ENCODE measurements around the gene ASGR2. TPM values are rescaled to one million over a fixed set of nuclear protein-coding genes. Genes with fewer than 3 reads are reported as not detected.

The ASGR2 gene
- total RNA-seq, 1 donor from 2014 or later = not detected

GRCh38 chr17:7072406-7072805, 42.2 kb downstream of the ASGR2 start:
- DNase-seq (ENCODE audit: low spot score in 2 of 2) (no peak), FAIRE-seq (no peak)

- no peak for FAIRE-seq
- no peak for DNase-seq (ENCODE audit: low spot score in 2 of 2)
These were observed 43.9 kb downstream of the ASGR2 start for GRCh38 chr17:7070712-7071111.

- no peak for FAIRE-seq
- no peak for DNase-seq (ENCODE audit: low spot score in 2 of 2)
These were observed 46.4 kb downstream of the ASGR2 start for GRCh38 chr17:7068268-7068667.

GRCh38 chr17:7067198-7067597, 47.4 kb downstream of the ASGR2 start:
- DNase-seq (ENCODE audit: low spot score in 2 of 2) (no peak), FAIRE-seq (no peak)

- FAIRE-seq (no peak), DNase-seq (ENCODE audit: low spot score in 2 of 2) (no peak)
These were observed 50.4 kb downstream of the ASGR2 start for GRCh38 chr17:7064261-7064660.

GRCh38 chr17:7063518-7064094, 51.0 kb downstream of the ASGR2 start:
- DNase-seq (ENCODE audit: low spot score in 2 of 2) = no peak
- FAIRE-seq = no peak

GRCh38 chr17:7060165-7060891, 54.3 kb downstream of the ASGR2 start:
- no peak for FAIRE-seq
- no peak for DNase-seq (ENCODE audit: low spot score in 2 of 2)

GRCh38 chr17:7058831-7059447, 55.7 kb downstream of the ASGR2 start:
- no peak for DNase-seq (ENCODE audit: low spot score in 2 of 2)
- FAIRE-seq = no peak

GRCh38 chr17:7056386-7056785, 58.2 kb downstream of the ASGR2 start:
- FAIRE-seq (no peak), DNase-seq (ENCODE audit: low spot score in 2 of 2) (no peak)

Small RNAs within 50 kb of the gene (small RNA-seq; reads per million reads assigned to genes)
- not detected for gene AC120057.1

Other genes with a start within 250 kb of the ASGR2 start
- gene ALOX12, start 118.8 kb downstream of the ASGR2 start, total RNA-seq = under 0.01 TPM
- 13.5 TPM for gene RNASEK, start 102.2 kb downstream of the ASGR2 start, total RNA-seq
- gene BCL6B, start 91.8 kb downstream of the ASGR2 start, total RNA-seq = 2.0 TPM
- gene SLC16A13, start 78.8 kb downstream of the ASGR2 start, total RNA-seq = 0.82 TPM
- not detected for gene SLC16A11, start 70.7 kb downstream of the ASGR2 start, total RNA-seq
- gene CLEC10A, start 34.6 kb downstream of the ASGR2 start, total RNA-seq = not detected
- 18.8 TPM for gene ASGR1, start 64.5 kb upstream of the ASGR2 start, total RNA-seq
- 111 TPM for gene DLG4, start 105.0 kb upstream of the ASGR2 start, total RNA-seq
- gene ACADVL, start 105.1 kb upstream of the ASGR2 start, total RNA-seq = 65.6 TPM
- gene DVL2, start 119.7 kb upstream of the ASGR2 start, total RNA-seq = 53.4 TPM
- gene PHF23, start 124.6 kb upstream of the ASGR2 start, total RNA-seq = 34.6 TPM
- 108 TPM for gene GABARAP, start 127.6 kb upstream of the ASGR2 start, total RNA-seq
- 18.8 TPM for gene CTDNEP1, start 136.9 kb upstream of the ASGR2 start, total RNA-seq
- 26.9 TPM for gene ELP5, start 137.4 kb upstream of the ASGR2 start, total RNA-seq
- gene CLDN7, start 147.7 kb upstream of the ASGR2 start, total RNA-seq = 0.82 TPM
- under 0.01 TPM for gene SLC2A4, start 166.9 kb upstream of the ASGR2 start, total RNA-seq
- gene YBX2, start 179.8 kb upstream of the ASGR2 start, total RNA-seq = 1.2 TPM
- 208 TPM for gene EIF5A, start 192.8 kb upstream of the ASGR2 start, total RNA-seq
- 35.5 TPM for gene GPS2, start 200.5 kb upstream of the ASGR2 start, total RNA-seq
- gene NEURL4, start 214.5 kb upstream of the ASGR2 start, total RNA-seq = 44.8 TPM
- gene ACAP1, start 221.7 kb upstream of the ASGR2 start, total RNA-seq = 0.41 TPM
- gene KCTD11, start 237.3 kb upstream of the ASGR2 start, total RNA-seq = 3.3 TPM
- gene TMEM95, start 240.3 kb upstream of the ASGR2 start, total RNA-seq = not detected